NCI-H1092 treated with DMSO at 0.1 percent for 48 hours (cell line): ENCODE measurements around the gene WDFY4.

ENCODE experiments used
- DNase-seq: peaks from one replicate; lab custom pipeline; 2025; lab: John Stamatoyannopoulos, UW

Gene WDFY4

GRCh38 chr10:48880016-48880705, 195.5 kb downstream of the WDFY4 start:
- DNase-seq, result no peak

DNA sequence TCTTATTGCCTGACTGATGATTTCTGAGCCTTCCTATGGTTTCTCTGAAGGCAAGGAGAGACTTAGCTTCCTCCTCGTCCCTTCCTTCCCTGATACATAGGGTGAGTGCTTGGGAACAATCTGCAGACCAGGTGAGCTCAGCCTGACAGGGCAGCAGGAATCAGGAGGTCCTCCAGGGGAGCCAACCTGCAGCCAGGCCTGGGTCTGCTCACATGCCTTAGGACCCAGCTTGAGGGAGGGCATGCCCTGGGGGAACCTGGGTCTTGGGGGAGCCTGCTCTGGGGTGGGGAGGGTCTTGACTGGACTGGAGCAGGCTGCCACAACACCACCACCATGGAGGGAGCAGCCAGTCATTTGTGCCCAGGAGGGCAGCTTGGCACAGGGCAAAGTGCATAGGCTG, 197.3 kb downstream of the WDFY4 start:
- DNase-seq, result no peak

DNA sequence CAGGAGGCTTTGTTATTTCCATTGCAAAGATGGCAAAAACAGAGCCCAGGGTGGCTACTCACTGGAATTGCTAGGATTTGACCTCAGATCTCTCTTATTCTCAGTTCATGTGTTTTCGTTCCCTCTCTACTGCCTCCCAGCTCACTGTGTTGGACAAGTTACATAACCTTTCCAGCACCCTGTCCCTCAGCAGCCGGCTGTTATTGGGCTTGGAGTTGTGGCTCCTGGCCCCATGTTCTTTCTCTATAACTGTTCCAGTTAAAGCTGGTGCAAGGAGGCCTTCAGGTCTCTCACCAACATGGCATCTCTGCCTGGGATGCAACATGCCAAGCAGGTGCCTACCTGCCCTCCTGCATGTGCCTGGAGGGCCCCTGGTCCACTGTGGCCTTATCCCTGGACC, 198.2 kb downstream of the WDFY4 start:
- DNase-seq, result no peak

- no peak for DNase-seq
These were observed 199.0 kb downstream of the WDFY4 start for GRCh38 chr10:48883701-48884100.

DNA sequence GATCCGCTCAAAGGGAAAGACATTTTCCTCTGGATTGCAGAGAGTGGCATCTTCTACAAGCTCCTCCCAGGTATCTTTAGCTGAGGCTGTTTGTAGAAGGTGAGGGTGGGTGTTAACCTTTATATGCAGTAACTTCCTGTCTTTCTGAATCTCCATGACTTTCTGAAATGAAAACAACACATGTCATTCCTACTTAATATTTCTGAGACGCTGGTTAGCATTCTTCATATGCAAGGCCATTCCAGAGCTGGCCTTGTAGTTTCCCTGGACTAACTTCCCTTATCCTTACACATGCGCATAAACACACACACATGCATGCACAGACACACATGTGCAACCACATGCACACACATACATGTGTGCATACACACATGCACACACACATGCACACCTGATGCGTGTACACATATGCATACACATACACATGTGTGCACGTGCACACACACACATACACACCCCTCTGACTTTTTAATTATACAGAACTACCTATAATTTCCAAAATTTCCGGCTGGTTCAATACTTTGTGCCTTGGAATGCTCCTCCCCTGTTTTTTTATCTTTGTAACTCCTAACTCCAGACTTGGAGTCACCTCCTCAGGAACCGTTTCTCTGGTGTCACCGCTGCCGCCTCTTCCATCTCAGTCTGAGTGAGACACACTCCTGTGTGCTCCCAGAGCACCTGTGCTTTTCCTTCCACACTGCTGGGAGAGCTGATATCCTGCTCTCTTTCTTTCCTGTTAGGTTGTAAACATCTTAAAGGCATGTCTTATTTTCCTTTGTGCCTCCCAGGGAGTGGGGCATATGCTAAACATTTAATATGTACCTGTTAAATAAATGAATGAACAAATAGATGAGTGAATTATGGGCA, 199.7 kb downstream of the WDFY4 start:
- DNase-seq, result no peak

- no peak for DNase-seq
These were observed 200.7 kb downstream of the WDFY4 start for GRCh38 chr10:48885376-48885775.

GRCh38 chr10:48887982-48888381, 203.3 kb downstream of the WDFY4 start:
- DNase-seq, result no peak

DNA sequence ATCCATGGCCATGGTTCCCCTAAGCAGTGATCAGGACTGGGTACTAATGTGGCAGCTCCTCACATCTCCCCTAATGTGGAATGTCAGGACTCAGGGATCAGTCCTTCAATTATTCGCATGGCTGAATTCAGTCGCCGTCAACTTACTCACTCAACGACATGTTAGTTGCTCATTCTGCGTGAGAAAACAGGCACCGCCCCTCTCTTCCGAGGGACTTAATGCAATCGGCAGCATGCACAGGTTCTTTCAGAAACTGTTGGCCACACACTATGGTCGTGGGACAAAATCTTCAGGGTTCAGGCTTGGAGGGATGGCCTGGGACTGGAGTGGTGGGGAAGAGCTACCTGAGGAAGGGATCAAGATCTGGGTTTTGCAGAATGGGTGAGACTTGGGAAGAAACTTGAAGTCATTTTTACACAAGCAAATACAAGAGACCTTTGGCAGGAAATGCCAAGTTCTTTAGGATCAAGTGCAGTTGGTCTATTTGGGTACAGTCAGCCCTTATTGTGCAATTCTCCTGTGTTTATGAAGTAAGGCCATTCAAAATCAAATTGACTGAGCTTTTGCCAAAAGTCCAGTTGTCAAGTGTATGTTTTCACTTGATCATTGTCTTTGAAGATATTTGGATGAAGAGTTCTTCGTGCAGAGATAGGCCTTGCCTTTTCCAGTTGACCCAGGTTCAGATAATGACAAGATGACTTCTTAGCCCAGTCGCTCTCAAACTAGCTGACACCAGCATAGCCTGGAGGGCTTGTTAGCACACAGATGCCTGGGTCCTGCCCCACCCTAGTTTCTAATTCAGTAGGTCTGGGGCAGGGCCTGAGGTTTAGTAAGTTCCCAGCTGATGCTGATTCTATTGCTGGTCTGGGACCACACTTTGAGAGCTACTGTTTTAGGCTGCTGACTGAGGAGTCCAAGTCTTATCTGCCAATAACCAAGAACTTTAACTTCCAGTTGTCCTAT, 206.5 kb downstream of the WDFY4 start:
- DNase-seq, result no peak

GRCh38 chr10:48894911-48895802, 210.5 kb downstream of the WDFY4 start:
- no peak for DNase-seq

DNA sequence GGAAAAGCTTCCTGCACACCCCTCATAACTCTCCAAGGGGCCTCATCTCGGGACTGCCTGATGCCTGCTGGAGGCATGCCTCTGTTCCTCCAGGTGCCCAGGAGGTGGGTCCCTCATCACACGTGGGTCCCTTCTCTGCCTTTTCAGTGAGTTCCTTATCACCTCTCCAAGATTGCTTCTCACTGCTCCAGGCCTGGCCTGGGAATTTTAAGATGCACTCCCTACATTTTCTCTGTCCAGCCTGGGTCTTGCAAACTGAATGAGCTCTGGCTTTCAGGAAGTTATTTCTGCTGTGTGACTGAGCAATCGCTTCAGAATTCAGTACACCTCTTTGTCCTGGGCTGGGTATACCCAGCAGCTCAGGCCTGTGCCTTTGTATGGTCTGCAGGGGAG, 211.1 kb downstream of the WDFY4 start:
- no peak for DNase-seq

- no peak for DNase-seq
These were observed 212.2 kb downstream of the WDFY4 start for GRCh38 chr10:48896756-48897440.

DNA sequence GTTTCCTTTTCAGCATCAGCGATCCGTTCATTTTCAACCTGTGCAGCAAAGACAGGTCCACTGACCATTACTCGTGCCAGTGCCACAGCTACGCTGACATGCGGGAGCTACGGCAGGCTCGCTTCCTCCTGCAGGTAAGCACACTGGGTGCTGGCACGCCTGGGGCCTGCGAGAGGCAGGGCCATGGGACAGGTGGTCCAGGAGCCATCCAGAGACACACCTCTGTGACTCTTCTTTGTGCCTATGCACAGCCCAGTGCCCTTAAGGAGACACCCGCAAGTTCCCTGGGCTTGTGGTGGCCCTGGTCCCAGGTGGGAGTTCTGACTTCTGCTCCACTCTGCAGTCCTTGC, 212.7 kb downstream of the WDFY4 start:
- DNase-seq, result no peak

- DNase-seq, result no peak
These were observed 213.8 kb downstream of the WDFY4 start for GRCh38 chr10:48898426-48898825.

- DNase-seq, result no peak
These were observed 215.1 kb downstream of the WDFY4 start for GRCh38 chr10:48899781-48900180.

DNA sequence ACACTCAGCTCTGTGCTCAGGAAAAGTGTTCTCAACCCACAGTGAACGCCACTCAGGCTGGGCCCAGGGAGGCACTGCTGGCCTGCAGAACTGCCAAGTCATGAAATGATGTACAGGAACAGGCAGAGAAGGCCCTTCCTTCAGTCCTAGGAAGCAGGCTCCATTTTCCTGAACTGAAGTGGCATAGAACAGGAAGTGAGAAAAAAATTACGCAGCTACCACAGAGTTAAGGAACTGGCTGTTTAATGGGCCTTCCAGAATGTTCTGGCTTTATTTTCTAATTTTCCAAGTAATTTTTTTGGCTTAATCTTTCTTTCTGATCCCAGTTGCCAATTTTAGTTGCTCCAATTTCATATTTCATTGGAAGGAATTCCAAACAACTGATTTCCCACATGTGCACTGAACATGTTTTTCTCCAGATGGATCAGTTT, 215.7 kb downstream of the WDFY4 start:
- no peak for DNase-seq

GRCh38 chr10:48901319-48901718, 216.6 kb downstream of the WDFY4 start:
- DNase-seq, result no peak

DNA sequence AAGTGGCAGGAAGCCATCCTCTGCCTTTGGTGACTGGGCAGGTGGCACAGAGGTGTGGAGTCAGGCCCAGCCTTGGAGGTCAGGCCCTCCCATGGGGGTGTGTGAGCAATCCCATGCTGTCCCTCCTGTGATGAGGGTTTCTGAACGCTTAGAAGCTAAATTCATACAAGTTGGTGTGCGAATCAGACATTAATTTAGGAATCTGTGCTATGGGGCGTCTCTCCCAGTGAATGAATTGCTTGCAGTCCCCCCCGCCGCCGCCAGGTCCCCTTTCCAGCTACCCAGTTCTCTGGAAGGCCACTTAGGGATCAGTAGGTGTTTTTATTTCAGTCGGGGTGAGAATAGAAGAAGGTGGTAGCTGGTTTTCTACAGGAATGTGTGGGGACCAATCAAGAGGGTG, 217.4 kb downstream of the WDFY4 start:
- DNase-seq, result no peak

DNA sequence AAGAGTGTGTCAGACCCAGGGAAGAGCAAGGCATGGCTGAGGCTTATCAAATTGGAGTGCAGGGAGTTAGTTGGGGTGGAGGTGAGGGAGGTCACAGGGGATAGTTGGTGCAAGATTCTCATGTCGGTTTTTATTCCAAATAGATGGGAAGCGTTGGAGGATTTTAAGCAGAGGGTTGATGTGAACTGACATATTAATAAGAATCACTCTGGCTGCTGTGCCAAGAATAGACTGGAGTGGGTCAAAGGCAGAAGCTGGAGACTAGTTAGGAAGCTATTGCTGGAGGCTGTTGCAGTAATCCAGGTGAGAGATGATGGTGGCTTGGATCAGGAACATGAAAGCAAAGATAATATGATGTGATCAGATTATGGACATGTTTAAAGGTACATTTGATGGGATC, 218.5 kb downstream of the WDFY4 start:
- no peak for DNase-seq

DNA sequence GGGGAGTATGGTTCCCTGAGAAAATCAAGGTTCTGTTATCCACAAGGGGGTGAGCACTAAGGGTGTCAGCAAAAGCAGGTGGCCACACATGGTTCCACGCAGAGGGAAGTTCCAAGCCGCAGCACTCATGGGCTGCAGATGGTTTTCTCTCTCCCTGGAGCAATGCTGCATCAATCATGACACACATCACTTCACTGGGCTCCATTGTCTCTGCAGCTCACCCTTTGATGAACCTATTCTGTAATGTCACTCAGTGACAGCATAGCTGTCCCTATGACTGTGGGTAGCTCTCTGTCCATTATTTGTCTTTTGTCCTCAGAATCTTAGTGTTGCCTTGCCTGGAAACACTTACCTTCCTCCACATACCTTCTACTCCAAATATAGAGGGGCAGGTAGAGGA, 220.2 kb downstream of the WDFY4 start:
- DNase-seq, result no peak

- no peak for DNase-seq
These were observed 220.6 kb downstream of the WDFY4 start for GRCh38 chr10:48905311-48905710.

GRCh38 chr10:48906841-48907240, 222.2 kb downstream of the WDFY4 start:
- DNase-seq, result no peak
